ENCODE results near the gene USP33. TPM values are rescaled to one million over a fixed set of nuclear protein-coding genes. Genes with fewer than 3 reads are reported as not detected.
"Not testable (repeated sequence)": the region's sequence is repeated elsewhere in the genome, so short reads cannot be mapped to it uniquely, and the experiment has no call there.

Gene USP33
- total RNA-seq, 1 donor from 2014 or later, result 38.8 TPM

- DNase-seq (ENCODE audit: low spot score), result no peak
Observed at GRCh38 chr1:77794550-77794949, 34.9 kb upstream of the USP33 start.

GRCh38 chr1:77786093-77786741, 26.6 kb upstream of the USP33 start:
- not testable (repeated sequence) for H3K27ac Mint-ChIP-seq (ENCODE audit: unreplicated experiment); H3K9me3 Mint-ChIP-seq (ENCODE audit: low read depth); H3K27me3 Mint-ChIP-seq (ENCODE audit: low read depth); H3K4me3 Mint-ChIP-seq (ENCODE audit: unreplicated experiment); DNase-seq (ENCODE audit: low spot score)
- H3K4me1 Mint-ChIP-seq (ENCODE audit: low read depth), result peaks cover 11% of the 10 kb centered on the region
- H3K36me3 Mint-ChIP-seq (ENCODE audit: low read depth), result peaks cover 34% of the 10 kb centered on the region

More at GRCh38 chr1:77794550-77794949, 34.9 kb upstream of the USP33 start:
- H3K27me3 Mint-ChIP-seq (ENCODE audit: low read depth), result no peaks in the 10 kb centered on the region
- TF ChIP-seq CTCF (IDR thresholded peaks at IDR 0.05), result no peak
- H3K9me3 Mint-ChIP-seq (ENCODE audit: low read depth), result no peaks in the 10 kb centered on the region
- peaks cover 13% of the 10 kb centered on the region for H3K4me1 Mint-ChIP-seq (ENCODE audit: low read depth)
- H3K4me3 Mint-ChIP-seq (ENCODE audit: unreplicated experiment), result no peak overlapping the region
- H3K27ac Mint-ChIP-seq (ENCODE audit: unreplicated experiment), result no peak overlapping the region
- peaks cover 6% of the 10 kb centered on the region for H3K36me3 Mint-ChIP-seq (ENCODE audit: low read depth)

DNA sequence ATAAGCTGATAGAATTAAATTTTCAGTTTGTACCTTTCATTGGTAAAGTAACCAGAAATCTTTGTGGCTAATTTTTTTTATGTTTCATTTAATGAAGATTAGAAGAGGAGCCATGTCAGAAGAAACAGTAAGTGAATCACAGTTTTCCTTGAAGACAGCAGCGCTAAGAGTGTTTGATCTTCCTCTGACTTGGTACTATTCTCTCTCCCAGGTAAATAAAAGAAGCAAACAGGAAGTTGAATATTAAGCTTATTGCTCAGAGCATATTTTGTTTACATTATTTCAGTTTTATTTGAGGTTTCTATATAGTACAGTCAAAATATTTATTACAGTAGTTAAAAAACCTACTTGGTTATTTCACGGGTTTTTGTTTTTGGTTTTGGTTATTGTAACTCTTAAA, 23.5 kb upstream of the USP33 start:
- Mint-ChIP-seq H3K27me3 (ENCODE audit: low read depth) (no peaks in the 10 kb centered on the region), H3K4me1 (ENCODE audit: low read depth) (peaks cover 32% of the 10 kb centered on the region), H3K9me3 (ENCODE audit: low read depth) (no peaks in the 10 kb centered on the region), H3K4me3 (ENCODE audit: unreplicated experiment) (no peak overlapping the region), H3K27ac (ENCODE audit: unreplicated experiment) (no peak overlapping the region), H3K36me3 (ENCODE audit: low read depth) (peaks cover 24% of the 10 kb centered on the region)
- DNase-seq (ENCODE audit: low spot score), result no peak
- no peak for TF ChIP-seq CTCF (IDR thresholded peaks at IDR 0.05)

- peaks cover 19% of the 10 kb centered on the region for H3K36me3 Mint-ChIP-seq (ENCODE audit: low read depth)
- no peaks in the 10 kb centered on the region for H3K9me3 Mint-ChIP-seq (ENCODE audit: low read depth)
- H3K27ac Mint-ChIP-seq (ENCODE audit: unreplicated experiment), result no peak overlapping the region
- peaks cover 32% of the 10 kb centered on the region for H3K4me1 Mint-ChIP-seq (ENCODE audit: low read depth)
- no peak overlapping the region for H3K4me3 Mint-ChIP-seq (ENCODE audit: unreplicated experiment)
- DNase-seq (ENCODE audit: low spot score), result no peak
- no peak for TF ChIP-seq CTCF (IDR thresholded peaks at IDR 0.05)
- H3K27me3 Mint-ChIP-seq (ENCODE audit: low read depth), result no peaks in the 10 kb centered on the region
Observed at GRCh38 chr1:77781683-77782082, 22.0 kb upstream of the USP33 start.

GRCh38 chr1:77779529-77780281, 20.1 kb upstream of the USP33 start, which contains the start of gene MIGA1:
TSS of gene MIGA1 (plus strand) at chr1:77779649. CDS start at chr1:77783253, 3,604 bp downstream.
- peaks cover 32% of the 10 kb centered on the region for H3K4me1 Mint-ChIP-seq (ENCODE audit: low read depth)
- peaks cover 9% of the 10 kb centered on the region for H3K36me3 Mint-ChIP-seq (ENCODE audit: low read depth)
- H3K27me3 Mint-ChIP-seq (ENCODE audit: low read depth), result no peaks in the 10 kb centered on the region
- H3K9me3 Mint-ChIP-seq (ENCODE audit: low read depth), result no peaks in the 10 kb centered on the region
- peak within 1 kb of the TSS; percentile 74 for H3K27ac Mint-ChIP-seq (ENCODE audit: unreplicated experiment)
- no peak for DNase-seq (ENCODE audit: low spot score)
- no peak for TF ChIP-seq CTCF (IDR thresholded peaks at IDR 0.05)
- peak within 1 kb of the TSS; percentile 96 for H3K4me3 Mint-ChIP-seq (ENCODE audit: unreplicated experiment)

Measured in chondrocyte (in vitro differentiated cells).